ENCODE data around the gene LYZL6. TPM values are rescaled to one million over a fixed set of nuclear protein-coding genes. Genes with fewer than 3 reads are reported as not detected.

Gene LYZL6
- total and polyA plus RNA-seq, 10 of the 15 experiments (the other 5 are each of a cell fraction or from before 2014, with no cell fraction given), result not detected

GRCh38 chr17:35900708-35901480, 42.6 kb downstream of the LYZL6 start:
- H3K4me1 ChIP-seq (ENCODE audit: control insufficient read depth, insufficient read depth, low read length), result peaks cover 5% of the 10 kb centered on the region
- H3K9ac ChIP-seq (ENCODE audit: control insufficient read depth, insufficient read depth, low read length), result no peak overlapping the region
- no peaks in the 10 kb centered on the region for H3K36me3 ChIP-seq (ENCODE audit: control insufficient read depth in 2 of 2, insufficient read depth in 2 of 2, low read length in 1 of 2)
- ChIA-PET CTCF (interaction anchor here (0.6 to 2.4 kb wide), 6 partner anchors 10 to 575 kb away, joined by 3 to 6 read pairs (median 4); no protein-coding TSS in a partner anchor), POLR2A (interaction anchor here (0.5 to 1.0 kb wide), 4 partner anchors 10 to 599 kb away, joined by 3 to 8 read pairs (median 3); no protein-coding TSS in a partner anchor), SMC1A (ENCODE audit: uncharacterized antibody, unreplicated experiment) (interaction anchor here (0.5 to 2.3 kb wide), 12 partner anchors 8 to 258 kb away, joined by 3 to 8 read pairs (median 4); no protein-coding TSS in a partner anchor), RAD21 (ENCODE audit: unreplicated experiment) (interaction anchor here (0.6 to 3.0 kb wide), 9 partner anchors 10 to 702 kb away, joined by 3 to 17 read pairs (median 4); partner anchors contain the start of genes CCL5, RDM1 and TAF15)
- intact Hi-C loops (cut with micrococcal nuclease; ENCODE audit: unreplicated experiment), result no loop called here
- in situ Hi-C loops (cut with MboI), result no loop called here
- 62% methylated on average over 11 of the region's 11 CpGs for WGBS (ENCODE audit: insufficient coverage, insufficient replicate concordance, low lambda C conversion rate, missing lambda C conversion rate)
- no peak; the same call in 2 of the 3 replicates for ATAC-seq
- H3K9me3 ChIP-seq (replicated peaks; ENCODE audit: control insufficient read depth, insufficient read depth, low read length), result no peaks in the 10 kb centered on the region
- no peak overlapping the region for H3K4me2 ChIP-seq (ENCODE audit: control insufficient read depth, insufficient read depth)
- no peaks in the 10 kb centered on the region for H4K20me1 ChIP-seq (ENCODE audit: control insufficient read depth, insufficient read depth)
- no peak overlapping the region for H2AFZ ChIP-seq (ENCODE audit: control insufficient read depth, low read depth, low read length)
- no peak overlapping the region for H3K27ac ChIP-seq (ENCODE audit: control insufficient read depth, insufficient read depth)
- FAIRE-seq, result no peak
- no peak for DNase-seq (ENCODE audit: low read depth, low spot score)
- no peak overlapping the region for H3K4me3 ChIP-seq
- H3K27me3 ChIP-seq (replicated peaks in 1 of 2; ENCODE audit: control insufficient read depth in 2 of 2, insufficient read depth in 2 of 2, low read length in 1 of 2), result no peaks in the 10 kb centered on the region
- BruUV-seq (replicated peaks), result no TSS peak
- no peaks in the 10 kb centered on the region for H3K79me2 ChIP-seq (ENCODE audit: control insufficient read depth, insufficient read depth, low read length)
- TF ChIP-seq CREB1 (IDR thresholded peaks at IDR 0.05; ENCODE audit: low read depth) (no peak), NFYB (IDR thresholded peaks at IDR 0.05; ENCODE audit: insufficient read depth, low read depth, low read length) (no peak), JUND (IDR thresholded peaks at IDR 0.05; ENCODE audit: low read depth, low read length) (no peak), BMI1 (IDR thresholded peaks at IDR 0.05; ENCODE audit: borderline replicate concordance) (no peak), E2F8 (IDR thresholded peaks at IDR 0.05; ENCODE audit: low read depth, partially characterized antibody) (no peak), SREBF2 (IDR thresholded peaks at IDR 0.05; ENCODE audit: low read length) (no peak), IRF4 (IDR thresholded peaks at IDR 0.05; ENCODE audit: low read depth, low read length) (no peak), SIX5 (IDR thresholded peaks at IDR 0.05; ENCODE audit: low read depth, low read length, severe bottlenecking) (no peak), DPF2 (IDR thresholded peaks at IDR 0.05) (no peak), HSF1 (IDR thresholded peaks at IDR 0.05; ENCODE audit: low read depth, low read length) (no peak), REST (IDR thresholded peaks at IDR 0.05; ENCODE audit: low read depth, low read length) (no peak), PAX8 (IDR thresholded peaks at IDR 0.05) (no peak), BHLHE40 (IDR thresholded peaks at IDR 0.05; ENCODE audit: borderline replicate concordance in 1 of 2, low read depth in 2 of 2, low read length in 1 of 2) (no peak), ZNF207 (IDR thresholded peaks at IDR 0.05; ENCODE audit: borderline replicate concordance) (no peak)
